Stomach (tissue), 19 donors: ENCODE results near the gene GABRG3. TPM values are rescaled to one million over a fixed set of nuclear protein-coding genes. Genes with fewer than 3 reads are reported as not detected.

Experiments
- DNase-seq, 2 donors: peaks; one replicate each; pipeline versions ENCODE4 v3.0.0 to v3.0.0-alpha.2; 2013 to 2019
- H3K27ac ChIP-seq, 5 donors: fragments of 200-600 bp in 4 of 5; sonication (generic) in 4 of 5; one replicate each; pipeline ENCODE4 v1.5.1; 2013 to 2019; ENCODE audit warnings: mild to moderate bottlenecking in 1 of 5, moderate library complexity in 1 of 5
- H3K27me3 ChIP-seq, 3 donors: fragments of 200-600 bp; sonication (generic); one replicate each; pipeline ENCODE4 v1.5.1; 2017 to 2019; ENCODE audit warnings: mixed run types in 1 of 3
- H3K36me3 ChIP-seq, 4 donors: fragments of 200-600 bp; sonication (generic); 1 replicate in 3 of 4; 2 replicates in 1 of 4; pipeline ENCODE4 v1.5.1; 2016 to 2019
- H3K4me1 ChIP-seq, 4 donors: fragments of 200-600 bp; sonication (generic); one replicate each; pipeline ENCODE4 v1.5.1; 2016 to 2019
- H3K4me3 ChIP-seq, 4 donors: fragments of 200-600 bp; sonication (generic) in 3 of 4; one replicate each; pipeline ENCODE4 v1.5.1; 2016 to 2019; ENCODE audit warnings: mild to moderate bottlenecking in 1 of 4
- H3K9me3 ChIP-seq, 4 donors: fragments of 200-600 bp; sonication (generic); one replicate each; pipeline ENCODE4 v1.5.1; 2016 to 2019
- CTCF ChIP-seq, 7 experiments: fragments of 450-650 bp in 4 of 7; fragments of 200-600 bp in 3 of 7; sonication (generic) in 3 of 7; IDR thresholded peaks; one replicate each; pipeline ENCODE4 v1.5.1; 2016 to 2019; ENCODE audit warnings: antibody characterized with exemption in 7 of 7, control low read depth in 2 of 7, mild to moderate bottlenecking in 1 of 7
- EP300 ChIP-seq: sonication (generic); formaldehyde crosslinking; IDR thresholded peaks from one replicate; pipeline ENCODE4 v1.6.1; 2017; ENCODE audit warnings: antibody characterized with exemption
- POLR2A ChIP-seq, 4 donors: fragments of 450-650 bp; IDR thresholded peaks; one replicate each; pipeline ENCODE4 v1.6.1; 2016; ENCODE audit warnings: antibody characterized with exemption in 4 of 4, control low read depth in 2 of 4, mild to moderate bottlenecking in 1 of 4, moderate library complexity in 1 of 4
- POLR2AphosphoS5 ChIP-seq, 3 donors: sonication (generic); formaldehyde crosslinking; IDR thresholded peaks; one replicate each; pipeline ENCODE4 v1.6.1; 2016; ENCODE audit warnings: antibody characterized with exemption in 3 of 3
- WGBS, 5 donors: extraction: QIAGEN DNeasy Blood & Tissue Kit in 3 of 5; methylation state at CpG; one replicate each; pipeline versions ENCODE4 v1.1.5 to v1.1.7; 2013 to 2018; 5-methylcytosine and 5-hydroxymethylcytosine counted together
- intact Hi-C: fragments of 100-400 bp; cut with DNase I; formaldehyde crosslinking; loops from one replicate; pipeline ENCODE4 v1.15.1; 2023; ENCODE audit warnings: low total_unique reads
- long read RNA-seq, 10 donors: transcript quantifications; one replicate each; lab custom pipeline, GENCODE V29; 2026
- polyA plus RNA-seq, 3 donors: library from polyadenylated mRNA; stranded (reverse); fragments of 200-250 nt; gene quantifications; one replicate each; pipeline ENCODE4 v1.2.3, GENCODE V29; 2013
- total RNA-seq, 5 donors: library from RNA; depleted of rRNA; stranded (reverse); fragments of >200 nt; gene quantifications; one replicate each; pipeline versions ENCODE4 v1.1.0 to v1.2.3, GENCODE V29; 2014 to 2016
- donor health status: healthy with polysubstance abuse.
- donor health status: Bipolar disorder and iron deficiency.
- donor health status: healthy.

GABRG3 gene
- total RNA-seq (under 1 TPM in 1 of 5 donors, not detected in 4; 0.37 TPM), polyA plus RNA-seq (1 to 10 TPM in 1 of 3 donors, not detected in 2; 1.5 TPM)
- long read RNA-seq, donor 1: 0 reads
- long read RNA-seq, donor 2: 0 reads
- long read RNA-seq, donor 3: 0 reads
- long read RNA-seq, donor 4: 0 reads
- long read RNA-seq, donor 5: 0 reads
- long read RNA-seq, donor 6: 0 reads
- long read RNA-seq, donor 7: 0 reads
- long read RNA-seq, donor 8: 0 reads
- long read RNA-seq, donor 9: 0 reads
- long read RNA-seq, donor 10: 0 reads

- Histone ChIP-seq H3K27ac (no peak within 1 kb of the TSS), H3K36me3 (no peaks in the 10 kb centered on the region), H3K9me3 (peaks cover 0 to 7% (median 3%) of the 10 kb centered on the region in 4 donors), H3K4me3 (peak within 1 kb of the TSS in 2 of 4 donors; percentile 17 to 31), H3K4me1 (peaks cover 0 to 17% (median 5%) of the 10 kb centered on the region in 4 donors), H3K27me3 (peaks cover 0 to 47% (median 13%) of the 10 kb centered on the region in 3 donors)
- no peak for TF ChIP-seq EP300
- TF ChIP-seq CTCF (IDR thresholded peaks at IDR 0.05): no peak
- no peak for TF ChIP-seq POLR2AphosphoS5 (IDR thresholded peaks at IDR 0.05)
- no peak for TF ChIP-seq POLR2A (IDR thresholded peaks at IDR 0.05)
- peak in 1 of 2 donors; percentile 56 for DNase-seq
- intact Hi-C loops: no loop called here
- 6 to 10% (median 7%) methylated on average over 12 to 33 of the region's 33 CpGs for WGBS, 5 donors
These were observed at the start of gene GABRG3 for GRCh38 chr15:26970712-26971210. GABRG3 (plus strand) TSS chr15:26971181.

GRCh38 chr15:26921433-26921832 is 49.5 kb upstream of the GABRG3 start:
- peaks cover 0 to 29% (median 18%) of the 10 kb centered on the region in 4 donors for H3K9me3 ChIP-seq
- H3K4me3 ChIP-seq: no peak overlapping the region
- TF ChIP-seq CTCF (IDR thresholded peaks at IDR 0.05): no peak
- TF ChIP-seq POLR2AphosphoS5 (IDR thresholded peaks at IDR 0.05): no peak
- no peak for TF ChIP-seq EP300
- no peak for TF ChIP-seq POLR2A (IDR thresholded peaks at IDR 0.05)
- 38 to 62% (median 58%) methylated on average over 1 of the region's 1 CpG for WGBS, 5 donors
- no peaks in the 10 kb centered on the region for H3K27me3 ChIP-seq
- DNase-seq: no peak
- peaks cover 0 to 21% (median 0%) of the 10 kb centered on the region in 4 donors for H3K36me3 ChIP-seq
- H3K4me1 ChIP-seq: no peaks in the 10 kb centered on the region
- no peak overlapping the region for H3K27ac ChIP-seq
- intact Hi-C loops: no loop called here

GRCh38 chr15:26926081-26926480 is 44.9 kb upstream of the GABRG3 start:
- intact Hi-C loops: no loop called here
- no peaks in the 10 kb centered on the region for H3K36me3 ChIP-seq
- peaks cover 0 to 6% (median 0%) of the 10 kb centered on the region in 4 donors for H3K9me3 ChIP-seq
- WGBS, 5 donors: 54 to 78% (median 70%) methylated on average over 2 of the region's 2 CpGs
- no peak for DNase-seq
- H3K4me1 ChIP-seq: no peaks in the 10 kb centered on the region
- no peaks in the 10 kb centered on the region for H3K27me3 ChIP-seq
- H3K27ac ChIP-seq: no peak overlapping the region
- TF ChIP-seq POLR2A (IDR thresholded peaks at IDR 0.05) (no peak), EP300 (no peak)
- H3K4me3 ChIP-seq: no peak overlapping the region

- no peaks in the 10 kb centered on the region for H3K4me1 ChIP-seq
- no peak overlapping the region for H3K27ac ChIP-seq
- H3K9me3 ChIP-seq: peaks cover 0 to 6% (median 0%) of the 10 kb centered on the region in 4 donors
- H3K36me3 ChIP-seq: no peaks in the 10 kb centered on the region
- intact Hi-C loops: no loop called here
- WGBS, 5 donors: 69 to 76% (median 74%) methylated on average over 8 of the region's 8 CpGs
- H3K4me3 ChIP-seq: no peak overlapping the region
- TF ChIP-seq EP300 (no peak), POLR2A (IDR thresholded peaks at IDR 0.05) (no peak), POLR2AphosphoS5 (IDR thresholded peaks at IDR 0.05) (no peak), CTCF (IDR thresholded peaks at IDR 0.05) (no peak)
- no peaks in the 10 kb centered on the region for H3K27me3 ChIP-seq
- no peak for DNase-seq
These were observed 42.9 kb upstream of the GABRG3 start for GRCh38 chr15:26928051-26928450.

GRCh38 chr15:26929588-26929987 is 41.4 kb upstream of the GABRG3 start:
- intact Hi-C loops: no loop called here
- H3K4me3 ChIP-seq: no peak overlapping the region
- TF ChIP-seq POLR2A (IDR thresholded peaks at IDR 0.05): no peak
- no peak for TF ChIP-seq POLR2AphosphoS5 (IDR thresholded peaks at IDR 0.05)
- TF ChIP-seq EP300: no peak
- TF ChIP-seq CTCF (IDR thresholded peaks at IDR 0.05): no peak
- 80 to 91% (median 89%) methylated on average over 4 of the region's 4 CpGs for WGBS, 5 donors
- H3K4me1 ChIP-seq: no peaks in the 10 kb centered on the region
- no peaks in the 10 kb centered on the region for H3K36me3 ChIP-seq
- DNase-seq: no peak
- no peak overlapping the region for H3K27ac ChIP-seq
- H3K27me3 ChIP-seq: no peaks in the 10 kb centered on the region
- H3K9me3 ChIP-seq: peaks cover 0 to 6% (median 0%) of the 10 kb centered on the region in 4 donors
